ENCODE results near the gene MACROD2. TPM values are rescaled to one million over a fixed set of nuclear protein-coding genes. Genes with fewer than 3 reads are reported as not detected.

The MACROD2 gene
- total and polyA plus RNA-seq, 2 of the 4 experiments (the other 2 are of a cell fraction): not detected

- Histone ChIP-seq H3K56ac (ENCODE audit: extremely low read depth, insufficient read depth, low read length) (no peak overlapping the region), H2BK5ac (ENCODE audit: low read depth, low read length, poor library complexity, severe bottlenecking) (no peak overlapping the region), H3K79me1 (ENCODE audit: low read depth in 1 of 2, low read length in 2 of 2) (no peaks in the 10 kb centered on the region), H3K23ac (ENCODE audit: low read depth, low read length) (no peak overlapping the region), H2BK120ac (ENCODE audit: low read depth, low read length) (no peak overlapping the region), H3K9me1 (ENCODE audit: insufficient read depth, low read length) (no peaks in the 10 kb centered on the region), H2BK15ac (ENCODE audit: low read depth, low read length) (no peak overlapping the region), H3K4me1 (ENCODE audit: control insufficient read depth, insufficient read depth, low read length) (peaks cover 2% of the 10 kb centered on the region; the same call in 1 of the 2 replicates), H2BK20ac (ENCODE audit: low read depth, low read length) (no peak overlapping the region), H4K20me1 (ENCODE audit: insufficient read depth, low read length) (no peaks in the 10 kb centered on the region), H4K8ac (ENCODE audit: low read depth in 2 of 2, low read length in 2 of 2) (no peak overlapping the region), H3K36me3 (ENCODE audit: control insufficient read depth, insufficient read depth, low read length) (no peaks in the 10 kb centered on the region), H3K14ac (replicated peaks; ENCODE audit: low read depth, low read length) (no peak overlapping the region), H4K5ac (ENCODE audit: low read depth, low read length) (no peak overlapping the region), H2AFZ (replicated peaks; ENCODE audit: low read length, poor library complexity) (no peak overlapping the region), H2AK9ac (replicated peaks; ENCODE audit: low read depth, low read length, poor library complexity) (no peak overlapping the region), H3K4me2 (ENCODE audit: low read depth, low read length) (no peak overlapping the region), H3K18ac (ENCODE audit: low read depth, low read length) (no peak overlapping the region), H3K9ac (ENCODE audit: low read depth, low read length) (no peak overlapping the region), H3K4me3 (ENCODE audit: insufficient read depth, low read depth, low read length) (no peak overlapping the region), H3K4ac (ENCODE audit: low read depth, low read length) (no peak overlapping the region), H3K27me3 (ENCODE audit: control insufficient read depth, insufficient read depth, low read length) (no peaks in the 10 kb centered on the region), H2AK5ac (ENCODE audit: low read depth, low read length) (no peak overlapping the region), H3K27ac (ENCODE audit: insufficient read depth, low read length) (no peak overlapping the region), H4K91ac (ENCODE audit: insufficient read depth, low read depth, low read length) (no peak overlapping the region), H3K9me3 (ENCODE audit: control insufficient read depth, insufficient read depth, low read length) (no peaks in the 10 kb centered on the region)
- DNase-seq (no peak), ATAC-seq (ENCODE audit: low read depth) (no peak)
- no peak for TF ChIP-seq MAFK (IDR thresholded peaks at IDR 0.05; ENCODE audit: low read depth, low read length)
- no peak for TF ChIP-seq RFX5 (IDR thresholded peaks at IDR 0.05; ENCODE audit: low read depth, low read length)
- no peak for TF ChIP-seq BHLHE40 (IDR thresholded peaks at IDR 0.05; ENCODE audit: low read depth, low read length)
- no peak for TF ChIP-seq MXI1 (IDR thresholded peaks at IDR 0.05; ENCODE audit: borderline replicate concordance, low read depth, low read length)
- no peak for TF ChIP-seq RAD21 (IDR thresholded peaks at IDR 0.05; ENCODE audit: low read length)
- TF ChIP-seq NFE2L2 (IDR thresholded peaks at IDR 0.05; ENCODE audit: low read depth, low read length): no peak
- TF ChIP-seq SMC3 (IDR thresholded peaks at IDR 0.05; ENCODE audit: low read depth, low read length): no peak
- no peak for TF ChIP-seq RCOR1 (IDR thresholded peaks at IDR 0.05; ENCODE audit: insufficient replicate concordance, low read length)
- in situ Hi-C loops (cut with MboI; ENCODE audit: low sequenced_read_pairs) (no loop called here), dilution Hi-C loops (cut with HindIII; ENCODE audit: low sequenced_read_pairs, unreplicated experiment) (no loop called here), intact Hi-C loops (cut with micrococcal nuclease) (no loop called here)
- WGBS, 2 experiments (ENCODE audit: extremely low coverage in 2 of 2, insufficient read length in 1 of 2): 40% methylated on average over 2 of the region's 3 CpGs; no CpG with 5 or more reads in 1 of the 2 experiments
- CTCF ChIA-PET: interaction anchor here (0.6 kb wide), 1 partner anchor 10 kb away, joined by 4 read pairs; no protein-coding TSS in a partner anchor
- POLR2A ChIA-PET (ENCODE audit: unreplicated experiment): no interaction called here
- no TSS peak for BruUV-seq (replicated peaks)
Observed at GRCh38 chr20:14415467-14415866, 420.2 kb downstream of the MACROD2 start.

All from IMR-90 (cell line).